H1 (cell line): ENCODE data around the gene GNAO1. TPM values are rescaled to one million over a fixed set of nuclear protein-coding genes. Genes with fewer than 3 reads are reported as not detected.

Experiments
- CTCF ChIA-PET: fragments of 300-600 bp; sonication (Branson Sonifier 250); formaldehyde crosslinking; loops from one replicate; lab custom pipeline; 2021; ENCODE audit not compliant: partially characterized antibody; lab: Charles Lee
- POLR2A ChIA-PET: fragments of 300-600 bp; sonication (Branson Sonifier 250); formaldehyde crosslinking; loops from one replicate; lab custom pipeline; 2021; ENCODE audit warnings: inconsistent platforms; ENCODE audit not compliant: partially characterized antibody; lab: Charles Lee
- DNase-seq, 2 experiments: peaks; one replicate each; pipeline versions ENCODE4 v3.0.0 to v3.0.0-alpha.2; 2010 to 2022; ENCODE audit warnings: low spot score in 2 of 2, low read depth in 1 of 2, mixed read lengths in 1 of 2
- FAIRE-seq: peaks from 2 replicates; lab custom pipeline; 2011; peaks lifted over from hg19 to GRCh38; lab: Jason Lieb, UNC
- H2AFZ ChIP-seq: 2 replicates; pipeline ENCODE4 v1.8.1; 2012; ENCODE audit warnings: low read length, inconsistent platforms
- H2AK5ac ChIP-seq: 2 replicates; pipeline ENCODE4 v1.6.1; 2013; ENCODE audit warnings: low read depth, low read length
- H2BK120ac ChIP-seq: replicated peaks from 2 replicates; pipeline ENCODE3; 2013; ENCODE audit warnings: low read depth, low read length, inconsistent platforms
- H2BK12ac ChIP-seq: 2 replicates; pipeline ENCODE4 v1.6.1; 2013; ENCODE audit warnings: low read depth, low read length
- H2BK15ac ChIP-seq: 2 replicates; pipeline ENCODE4 v1.6.1; 2013; ENCODE audit warnings: low read length
- H2BK20ac ChIP-seq: 2 replicates; pipeline ENCODE4 v1.6.1; 2013; ENCODE audit warnings: low read length
- H2BK5ac ChIP-seq: 2 replicates; pipeline ENCODE4 v1.6.1; 2013; ENCODE audit warnings: low read depth, low read length
- H3K14ac ChIP-seq: 2 replicates; pipeline ENCODE4 v1.6.1; 2013; ENCODE audit warnings: inconsistent platforms; ENCODE audit not compliant: insufficient read length
- H3K18ac ChIP-seq: 2 replicates; pipeline ENCODE4 v1.6.1; 2013; ENCODE audit warnings: low read length; ENCODE audit errors: extremely low read depth
- H3K23ac ChIP-seq: 2 replicates; pipeline ENCODE4 v1.6.1; 2013; ENCODE audit warnings: inconsistent platforms; ENCODE audit not compliant: insufficient read length
- H3K23me2 ChIP-seq: 2 replicates; pipeline ENCODE4 v1.6.1; 2013; ENCODE audit warnings: low read depth, low read length
- H3K27ac ChIP-seq: 2 replicates; pipeline ENCODE4 v1.6.1; 2011; ENCODE audit warnings: low read depth, low read length, inconsistent platforms
- H3K27me3 ChIP-seq, 4 experiments: replicated peaks in 1 of 4; 1 replicate in 1 of 4; 2 replicates in 3 of 4; pipeline versions ENCODE4 v1.6.1 to v1.8.1; 2011 to 2013; ENCODE audit warnings: low read length in 3 of 4, mild to moderate bottlenecking in 3 of 4, inconsistent platforms in 2 of 4, mixed read lengths in 2 of 4, moderate library complexity in 1 of 4; ENCODE audit not compliant: control insufficient read depth in 3 of 4, insufficient read depth in 3 of 4; ENCODE audit errors: extremely low read depth in 1 of 4
- H3K36me3 ChIP-seq, 4 experiments: 2 replicates each; pipeline versions ENCODE4 v1.6.1 to v1.8.1; 2011 to 2013; ENCODE audit warnings: mild to moderate bottlenecking in 4 of 4, low read length in 3 of 4, moderate library complexity in 2 of 4, control low read depth in 1 of 4, inconsistent platforms in 1 of 4; ENCODE audit not compliant: insufficient read depth in 4 of 4, control insufficient read depth in 2 of 4
- H3K4ac ChIP-seq: replicated peaks from 2 replicates; pipeline ENCODE3; 2013; ENCODE audit warnings: low read length, low read depth, mixed read lengths, inconsistent platforms; ENCODE audit not compliant: insufficient read length
- H3K4me1 ChIP-seq, 4 experiments: replicated peaks in 1 of 4; 1 replicate in 1 of 4; 2 replicates in 3 of 4; pipeline versions ENCODE4 v1.6.1 to v1.8.1; 2011 to 2013; ENCODE audit warnings: low read length in 3 of 4, inconsistent platforms in 2 of 4, mixed read lengths in 1 of 4; ENCODE audit not compliant: insufficient read depth in 4 of 4, control insufficient read depth in 3 of 4
- H3K4me2 ChIP-seq, 2 experiments: 2 replicates each; pipeline versions ENCODE4 v1.6.1 to v1.8.1; 2011 to 2013; ENCODE audit warnings: low read depth in 2 of 2, low read length in 2 of 2, control low read depth in 1 of 2, inconsistent platforms in 1 of 2, mild to moderate bottlenecking in 1 of 2; ENCODE audit not compliant: insufficient read depth in 1 of 2
- H3K4me3 ChIP-seq, 4 experiments: fragments of 200-600, 300-600 bp in 1 of 4; sonication (generic), shearing (Covaris generic), sonication (Bioruptor Twin) in 1 of 4; 2 replicates each; pipeline versions ENCODE4 v1.5.1 to v1.8.1; 2011 to 2016; ENCODE audit warnings: low read length in 4 of 4, low read depth in 3 of 4, control low read depth in 2 of 4, inconsistent platforms in 2 of 4, mild to moderate bottlenecking in 2 of 4, mixed read lengths in 1 of 4, moderate library complexity in 1 of 4; ENCODE audit not compliant: insufficient read depth in 2 of 4; ENCODE audit errors: extremely low read depth in 1 of 4
- H3K56ac ChIP-seq: replicated peaks from 2 replicates; pipeline ENCODE3; 2013; ENCODE audit warnings: low read depth, mild to moderate bottlenecking, mixed read lengths, low read length, inconsistent platforms; ENCODE audit not compliant: insufficient read length
- H3K79me1 ChIP-seq: 2 replicates; pipeline ENCODE4 v1.6.1; 2013; ENCODE audit warnings: low read depth, low read length, control low read depth
- H3K79me2 ChIP-seq, 2 experiments: 2 replicates each; pipeline versions ENCODE4 v1.6.1 to v1.8.1; 2012 to 2013; ENCODE audit warnings: low read length in 2 of 2, mild to moderate bottlenecking in 2 of 2, inconsistent platforms in 1 of 2; ENCODE audit not compliant: insufficient read depth in 2 of 2, control insufficient read depth in 1 of 2
- H3K9ac ChIP-seq, 4 experiments: replicated peaks in 1 of 4; 1 replicate in 1 of 4; 2 replicates in 3 of 4; pipeline versions ENCODE4 v1.6.1 to v1.8.1; 2011 to 2013; ENCODE audit warnings: low read depth in 3 of 4, low read length in 3 of 4, control low read depth in 2 of 4, mild to moderate bottlenecking in 2 of 4, moderate library complexity in 2 of 4, inconsistent platforms in 1 of 4; ENCODE audit errors: extremely low read depth in 1 of 4
- H3K9me3 ChIP-seq, 2 experiments: 2 replicates each; pipeline versions ENCODE4 v1.6.1 to v1.8.1; 2012 to 2013; ENCODE audit warnings: mild to moderate bottlenecking in 2 of 2, moderate library complexity in 2 of 2, control low read depth in 1 of 2, inconsistent platforms in 1 of 2, low read depth in 1 of 2, low read length in 1 of 2, mixed read lengths in 1 of 2; ENCODE audit not compliant: insufficient read depth in 2 of 2
- H4K20me1 ChIP-seq, 2 experiments: replicated peaks in 1 of 2; 2 replicates each; pipeline versions ENCODE3 to v1.8.1; 2011 to 2013; ENCODE audit warnings: inconsistent platforms in 2 of 2, low read length in 2 of 2, mild to moderate bottlenecking in 1 of 2; ENCODE audit not compliant: insufficient read depth in 2 of 2, control insufficient read depth in 1 of 2
- H4K5ac ChIP-seq: 2 replicates; pipeline ENCODE4 v1.6.1; 2013; ENCODE audit warnings: low read length, low read depth, mixed read lengths, inconsistent platforms; ENCODE audit not compliant: insufficient read length
- H4K8ac ChIP-seq: 2 replicates; pipeline ENCODE4 v1.8.0; 2013; ENCODE audit warnings: mild to moderate bottlenecking, moderate library complexity, low read length, inconsistent platforms; ENCODE audit not compliant: insufficient read depth; ENCODE audit errors: extremely low read depth
- H4K91ac ChIP-seq: replicated peaks from 2 replicates; pipeline ENCODE3; 2013; ENCODE audit warnings: low read length, mixed read lengths, inconsistent platforms; ENCODE audit not compliant: insufficient read length
- ATF2 ChIP-seq: IDR thresholded peaks from 2 replicates; pipeline ENCODE4 v1.6.1; 2012; ENCODE audit warnings: low read length, inconsistent platforms
- E2F6 ChIP-seq: IDR thresholded peaks from 2 replicates; pipeline ENCODE4 v1.6.1; 2012; ENCODE audit warnings: inconsistent platforms
- EP300 ChIP-seq, 2 experiments: IDR thresholded peaks; 1 replicate in 1 of 2; 2 replicates in 1 of 2; pipeline ENCODE4 v1.6.1; 2011 to 2012; ENCODE audit warnings: low read depth in 2 of 2, low read length in 2 of 2, mild to moderate bottlenecking in 2 of 2, borderline replicate concordance in 1 of 2, inconsistent platforms in 1 of 2, moderate library complexity in 1 of 2
- FOSL1 ChIP-seq: IDR thresholded peaks from 2 replicates; pipeline ENCODE4 v1.6.1; 2011; ENCODE audit warnings: mild to moderate bottlenecking, low read depth, low read length, moderate library complexity; ENCODE audit not compliant: insufficient read depth
- HDAC6 ChIP-seq: IDR thresholded peaks from one replicate; pipeline ENCODE4 v1.7.1; 2012; ENCODE audit warnings: low read depth, mild to moderate bottlenecking, inconsistent platforms, low read length, moderate library complexity
- KDM1A ChIP-seq: fragments of 200-600, 300-600 bp; sonication (generic); IDR thresholded peaks from 2 replicates; pipeline ENCODE4 v1.7.1; 2016; ENCODE audit warnings: mild to moderate bottlenecking, low read length, borderline replicate concordance
- NANOG ChIP-seq: IDR thresholded peaks from 2 replicates; pipeline ENCODE4 v1.6.1; 2011; ENCODE audit warnings: low read length, low read depth, mild to moderate bottlenecking, inconsistent platforms; ENCODE audit not compliant: insufficient read depth, poor library complexity, severe bottlenecking
- TAF7 ChIP-seq: optimal IDR thresholded peaks from 2 replicates; pipeline ENCODE3; 2011; ENCODE audit warnings: low read depth, mild to moderate bottlenecking, inconsistent platforms, low read length, moderate library complexity, borderline replicate concordance
- WGBS, 2 experiments: shearing (Covaris generic) in 1 of 2; methylation state at CpG; one replicate each; pipeline versions ENCODE4 v1.1.6 to v1.1.7; 2013 to 2015; ENCODE audit warnings: low lambda C conversion rate in 2 of 2, mixed read lengths in 2 of 2, inconsistent platforms in 1 of 2, low coverage in 1 of 2, missing lambda C conversion rate in 1 of 2; ENCODE audit not compliant: insufficient replicate concordance in 2 of 2, insufficient coverage in 1 of 2, insufficient read length in 1 of 2; ENCODE audit errors: extremely low coverage in 1 of 2, missing lambda C conversion rate in 1 of 2; 5-methylcytosine and 5-hydroxymethylcytosine counted together
- polyA plus RNA-seq, 7 experiments: library from polyadenylated mRNA; depleted of rRNA in 3 of 7; stranded (reverse) in 5 of 7; unstranded in 2 of 7; fragments of >200 nt in 5 of 7; fragments of 200-250 nt in 2 of 7; gene quantifications; 1 replicate in 5 of 7; 2 replicates in 1 of 7; 4 replicates in 1 of 7; pipeline versions ENCODE4 v1.2.1 to v1.2.3, GENCODE V29; 2011 to 2013; ENCODE audit warnings: missing spikeins in 2 of 7, mixed read lengths in 2 of 7
- total RNA-seq: library from RNA; stranded (reverse); fragmentation: NEBNext Ultra II Directional; extraction: Animal tissue kit (Norgen Biotek cat#: 25700); gene quantifications from 2 replicates; pipeline ENCODE4 v1.2.1, GENCODE V29; 2021

GNAO1 gene
- total and polyA plus RNA-seq, 2 of the 8 experiments (the other 6 are each of a cell fraction or from before 2014, with no cell fraction given): 6.7 to 34.4 TPM

- ChIA-PET CTCF (interaction anchor here (1.0 to 1.6 kb wide), 3 partner anchors 19 to 90 kb away, joined by 3 to 6 read pairs (median 3); no protein-coding TSS in a partner anchor), POLR2A (no interaction called here)
- H3K36me3 ChIP-seq: no peaks in the 10 kb centered on the region
- no peak overlapping the region for H3K4me2 ChIP-seq
- H3K9ac ChIP-seq: no peak overlapping the region
- no peak overlapping the region for H2BK20ac ChIP-seq
- H3K18ac ChIP-seq: no peak overlapping the region
- no peak overlapping the region for H2BK5ac ChIP-seq
- peaks cover 0 to 4% of the 10 kb centered on the region in 2 experiments; a peak in 1 of 4 replicates for H3K79me2 ChIP-seq
- H3K79me1 ChIP-seq: no peaks in the 10 kb centered on the region; the same call in 1 of the 2 replicates
- no peak overlapping the region for H4K5ac ChIP-seq
- no peak overlapping the region for H2AFZ ChIP-seq
- H3K4me3 ChIP-seq: no peak overlapping the region
- H4K20me1 ChIP-seq: peaks cover 2 to 3% of the 10 kb centered on the region in 2 experiments
- H3K56ac ChIP-seq: no peak overlapping the region
- H3K9me3 ChIP-seq: no peaks in the 10 kb centered on the region
- H4K91ac ChIP-seq: no peak overlapping the region
- H3K4me1 ChIP-seq: peaks cover 0 to 6% (median 3%) of the 10 kb centered on the region in 4 experiments; a peak in 2 of 7 replicates
- H4K8ac ChIP-seq: no peak overlapping the region
- 77% methylated on average over 2 of the region's 2 CpGs; no CpG with 5 or more reads in 1 of the 2 experiments for WGBS, 2 experiments
- H2BK12ac ChIP-seq: no peak overlapping the region
- no peak overlapping the region for H3K23ac ChIP-seq
- FAIRE-seq: no peak
- DNase-seq: no peak
- no peak overlapping the region for H2AK5ac ChIP-seq
- TF ChIP-seq EP300 (IDR thresholded peaks at IDR 0.05; ENCODE audit: borderline replicate concordance in 1 of 2, low read depth in 2 of 2, low read length in 2 of 2): no peak
- no peak for TF ChIP-seq TAF7
- TF ChIP-seq NANOG: no peak
- no peak for TF ChIP-seq HDAC6
- TF ChIP-seq FOSL1: no peak
- no peak for TF ChIP-seq E2F6
- no peak for TF ChIP-seq ATF2
- no peak for TF ChIP-seq KDM1A
- no peak overlapping the region for H3K27ac ChIP-seq
- no peaks in the 10 kb centered on the region for H3K27me3 ChIP-seq
- H3K14ac ChIP-seq: no peak overlapping the region
- no peak overlapping the region for H3K4ac ChIP-seq
- H3K23me2 ChIP-seq: no peaks in the 10 kb centered on the region
- no peak overlapping the region for H2BK120ac ChIP-seq
- no peak overlapping the region for H2BK15ac ChIP-seq
Measured at GRCh38 chr16:56221995-56222394, 30.7 kb downstream of the GNAO1 start.
